Stimulated activated CD4-positive, alpha-beta T cell treated with anti-CD3 and anti-CD28 coated beads, Interleukin-1b, Interleukin-23, amount 100 ng/mL, for 24 hours (primary cell): ENCODE measurements around the gene GRAMD1B.

Source experiments
- DNase-seq, 4 experiments: peaks; one replicate each; pipeline ENCODE4 v3.0.0-alpha.2; 2020; ENCODE audit warnings: low read depth in 4 of 4, low spot score in 1 of 4

Gene GRAMD1B

DNA sequence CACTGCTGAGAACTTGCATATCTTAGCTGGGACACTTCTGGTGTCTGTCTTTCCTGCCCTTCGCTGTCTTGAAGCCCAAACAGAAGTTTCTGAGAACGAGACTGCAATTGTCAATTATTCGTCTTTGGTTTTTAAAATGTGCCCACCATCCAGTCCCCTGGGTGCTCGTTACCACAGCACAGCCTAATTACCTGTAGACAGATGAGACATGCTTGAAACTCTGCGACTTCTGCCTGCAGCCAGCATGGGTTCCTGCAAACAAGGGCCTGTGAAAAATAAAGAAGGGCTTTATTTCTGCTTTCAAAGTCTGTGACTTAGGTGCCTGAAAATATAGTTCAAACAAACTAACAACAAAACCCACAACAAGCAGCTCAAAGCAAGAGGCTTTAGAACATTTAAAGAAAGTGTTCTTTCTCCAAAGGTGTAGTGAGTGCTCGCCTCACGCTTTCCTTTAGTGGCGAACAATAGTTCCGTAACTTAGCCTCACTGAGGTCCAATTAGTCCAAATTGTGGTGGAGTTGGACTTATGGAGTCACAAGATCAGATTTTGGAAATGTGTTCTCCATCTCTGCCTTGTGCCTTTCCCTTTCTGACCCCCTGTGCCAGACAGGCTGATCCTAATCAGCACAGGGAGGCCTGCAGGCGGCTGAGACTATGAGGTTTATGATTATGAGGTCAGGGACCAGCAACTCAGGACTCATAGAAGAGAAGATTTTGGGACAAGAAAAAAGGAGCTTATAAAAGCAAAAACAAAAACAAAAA lies 20.4 kb upstream of the GRAMD1B start:
- no peak for DNase-seq

DNA sequence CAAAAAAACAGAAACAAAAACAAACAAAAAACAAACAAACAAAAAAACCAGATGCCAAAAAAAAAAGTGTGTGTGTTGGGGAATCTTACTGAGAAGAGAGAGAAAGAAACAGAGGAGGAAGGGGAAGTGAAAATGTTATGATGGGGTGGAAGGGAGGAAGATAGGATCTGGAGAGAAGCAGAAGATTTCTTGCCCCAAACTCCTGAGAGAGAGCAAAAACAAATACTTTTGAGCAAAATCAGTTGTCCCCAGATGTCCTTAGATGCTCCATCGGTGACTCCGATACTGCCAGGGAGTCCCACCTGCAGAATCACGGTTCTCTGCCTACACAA lies 19.9 kb upstream of the GRAMD1B start:
- DNase-seq, result no peak

DNA sequence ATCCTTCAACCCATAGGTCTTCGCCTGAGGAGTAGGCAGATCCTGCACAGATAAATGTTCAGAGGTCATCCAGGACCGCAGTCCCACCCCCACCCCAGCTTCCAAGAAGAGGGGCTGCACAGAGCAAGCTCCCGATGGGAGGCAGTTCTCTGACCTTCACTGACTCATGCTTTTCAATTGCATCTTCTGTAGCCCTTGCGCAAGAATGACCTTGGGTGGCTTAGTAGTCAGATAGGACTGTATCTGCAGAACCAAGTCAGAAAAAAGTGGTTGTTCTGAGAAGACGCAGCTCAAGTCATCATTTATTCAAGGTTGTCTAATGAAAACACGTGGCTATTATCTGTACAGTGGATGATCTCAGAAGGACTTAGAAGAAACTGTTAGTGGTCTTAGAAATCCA lies 16.4 kb upstream of the GRAMD1B start:
- no peak for DNase-seq

DNA sequence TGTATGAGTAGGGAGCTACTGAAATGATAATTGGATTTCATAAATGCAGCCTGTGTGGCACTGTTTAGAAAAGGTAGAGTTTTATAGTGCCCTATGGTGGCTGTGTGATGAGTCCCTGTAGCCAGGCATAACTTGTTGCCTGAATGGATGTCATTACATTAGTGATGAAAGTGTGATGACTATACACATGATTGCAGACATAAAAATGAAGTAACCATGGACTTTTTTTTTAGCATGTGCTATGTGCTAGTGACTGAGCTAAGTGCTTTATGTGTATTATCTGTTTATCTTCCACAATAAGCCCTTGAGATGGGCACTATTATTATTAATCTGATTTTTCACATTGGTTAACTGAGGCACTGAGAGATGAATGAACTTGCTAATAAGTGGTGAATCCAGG lies 13.5 kb upstream of the GRAMD1B start:
- DNase-seq, result no peak

DNA sequence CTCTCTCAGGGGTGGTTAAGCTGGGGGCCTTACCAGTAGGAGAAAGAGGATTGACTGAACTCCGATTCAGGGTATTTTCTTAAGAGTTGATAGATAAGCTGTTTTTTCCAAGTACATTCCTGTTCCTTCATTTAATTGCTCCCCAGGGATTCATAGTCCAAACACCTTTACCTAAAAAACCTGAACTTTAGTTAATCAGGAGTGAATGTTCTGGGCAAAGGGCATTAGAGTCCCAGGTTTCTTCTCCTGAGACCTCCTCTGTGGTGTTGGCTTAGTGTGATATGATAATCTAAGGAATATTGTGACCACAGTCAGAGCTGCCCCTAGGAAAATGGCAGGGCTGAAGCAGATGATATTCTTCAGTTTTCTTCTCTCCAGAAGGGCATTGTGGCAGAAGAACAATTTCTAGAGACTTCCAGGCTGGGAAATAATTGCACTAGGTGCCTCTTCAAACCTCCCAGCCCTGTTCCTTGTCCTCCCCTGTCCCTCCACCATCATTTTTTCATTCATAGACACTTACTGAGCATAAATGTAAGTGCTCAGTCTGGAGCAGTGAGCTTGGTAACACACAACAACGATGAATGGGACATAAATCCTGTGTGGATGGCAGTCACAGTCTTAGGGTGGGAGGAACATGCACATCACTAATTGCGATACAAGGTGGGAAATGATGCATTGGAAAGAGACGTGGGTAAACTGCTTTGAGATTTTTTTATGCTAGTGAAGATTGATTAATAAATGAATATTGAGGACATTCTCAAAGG lies 11.5 kb upstream of the GRAMD1B start:
- DNase-seq, result no peak

DNA sequence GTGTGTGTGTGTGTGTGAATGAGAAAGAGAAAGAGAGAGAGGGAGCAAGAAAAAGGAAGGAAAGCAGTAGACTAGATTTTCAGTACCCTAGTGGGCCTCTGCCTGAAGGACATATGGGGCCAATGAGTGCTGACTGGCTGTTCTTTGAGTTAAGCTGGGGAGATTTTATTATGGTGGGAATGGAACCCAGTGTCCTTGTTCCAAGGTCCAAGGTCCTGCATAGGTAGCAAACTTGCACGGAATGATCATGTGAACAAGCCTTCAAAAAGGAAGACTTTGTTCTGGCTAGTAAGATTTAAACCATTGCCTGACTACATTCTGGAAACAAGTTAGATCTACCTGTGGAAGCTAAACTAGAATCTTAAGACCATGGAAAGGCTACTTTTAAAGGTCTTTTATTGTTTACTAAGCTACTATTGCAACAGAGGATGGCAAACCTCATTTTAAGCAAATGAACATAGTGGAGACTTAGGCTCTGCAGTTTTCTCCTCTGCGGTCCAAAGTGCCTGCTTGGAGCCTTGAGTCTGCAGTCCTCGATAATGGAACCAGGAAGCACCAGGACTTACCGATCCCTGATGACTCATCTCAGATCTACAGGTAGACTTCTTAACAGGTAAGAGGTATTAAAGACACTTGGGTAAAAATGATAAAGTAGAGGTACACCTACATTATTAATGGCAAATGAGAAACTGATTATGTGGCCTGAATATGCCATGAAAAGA lies 10.2 kb upstream of the GRAMD1B start:
- no peak for DNase-seq

DNA sequence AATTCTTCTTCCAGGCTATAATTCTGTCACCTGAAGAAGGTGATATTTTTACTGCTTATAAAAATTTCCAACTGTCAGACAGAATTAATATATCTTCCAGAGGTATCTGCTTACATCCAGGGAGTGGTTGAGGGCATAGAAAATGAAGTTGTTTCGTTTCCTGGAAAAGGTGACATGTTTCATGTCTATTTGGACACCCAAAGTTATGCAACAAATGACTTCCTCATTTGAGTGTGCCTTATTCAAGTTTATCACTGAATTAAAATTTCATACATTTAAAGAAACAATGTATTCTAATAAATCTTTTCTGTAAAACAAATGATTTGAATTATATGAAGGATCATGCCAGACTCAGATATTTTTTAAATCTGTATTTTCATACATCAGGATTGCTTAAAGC lies 8.5 kb upstream of the GRAMD1B start:
- DNase-seq, result no peak

DNA sequence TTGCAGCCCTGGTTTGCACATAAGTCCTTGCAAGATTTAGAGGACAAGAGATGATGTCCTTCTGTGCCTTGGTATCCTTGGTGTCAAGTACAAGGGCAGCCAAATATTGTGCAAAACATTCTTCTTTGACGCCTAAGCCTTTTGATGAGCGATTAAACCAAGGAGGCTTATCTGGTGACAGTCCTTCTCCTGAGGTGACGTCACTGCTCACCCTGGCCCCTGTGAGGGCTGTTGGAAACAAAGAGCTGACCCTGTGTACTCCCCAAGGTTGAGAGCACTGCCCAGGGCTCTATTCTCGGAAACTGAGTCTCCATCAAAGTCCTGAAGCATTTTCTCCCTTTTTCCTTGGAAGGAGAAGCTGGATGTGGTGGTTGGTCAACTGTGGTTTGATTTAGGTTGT lies 4.7 kb upstream of the GRAMD1B start:
- no peak for DNase-seq

DNA sequence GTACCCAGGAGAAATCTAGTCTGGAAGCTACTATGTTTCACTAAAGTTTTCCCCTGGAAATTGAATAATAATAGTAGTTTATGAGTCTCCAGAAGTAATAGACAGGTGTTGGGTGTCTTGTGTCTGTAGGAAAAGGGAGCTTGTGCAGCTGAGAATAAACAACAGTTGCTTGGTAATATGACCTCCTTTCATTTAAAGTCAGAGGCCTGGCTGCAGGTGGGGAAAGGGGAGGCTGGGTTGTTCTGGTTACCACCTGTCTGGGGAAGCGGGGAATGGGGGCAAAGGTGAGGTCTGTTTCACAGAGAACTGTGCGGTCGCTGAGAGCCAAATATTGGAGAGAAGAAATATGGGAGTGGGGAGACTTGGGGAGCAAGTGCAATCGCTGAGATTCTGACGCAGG lies 3.3 kb upstream of the GRAMD1B start:
- no peak for DNase-seq

DNA sequence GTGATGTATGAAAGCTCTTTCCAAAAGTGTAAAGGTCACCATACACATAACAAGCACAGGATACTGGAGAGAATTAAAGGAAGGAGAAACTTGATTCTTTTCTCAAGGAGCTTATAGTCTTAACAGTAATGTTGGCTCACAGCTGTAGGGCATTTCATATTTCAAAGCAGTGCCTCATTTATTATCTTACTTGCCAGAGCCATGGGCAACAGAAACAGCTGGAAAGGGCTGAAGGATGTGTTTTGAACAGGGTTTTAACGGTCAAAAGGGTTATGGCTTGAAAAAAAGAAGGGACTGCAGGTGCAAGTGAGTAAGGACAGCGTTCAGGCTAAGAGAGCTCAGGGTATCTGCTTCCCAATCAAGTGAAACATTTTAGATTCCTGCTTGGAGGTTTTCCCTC lies 2.7 kb upstream of the GRAMD1B start:
- DNase-seq, result no peak

DNA sequence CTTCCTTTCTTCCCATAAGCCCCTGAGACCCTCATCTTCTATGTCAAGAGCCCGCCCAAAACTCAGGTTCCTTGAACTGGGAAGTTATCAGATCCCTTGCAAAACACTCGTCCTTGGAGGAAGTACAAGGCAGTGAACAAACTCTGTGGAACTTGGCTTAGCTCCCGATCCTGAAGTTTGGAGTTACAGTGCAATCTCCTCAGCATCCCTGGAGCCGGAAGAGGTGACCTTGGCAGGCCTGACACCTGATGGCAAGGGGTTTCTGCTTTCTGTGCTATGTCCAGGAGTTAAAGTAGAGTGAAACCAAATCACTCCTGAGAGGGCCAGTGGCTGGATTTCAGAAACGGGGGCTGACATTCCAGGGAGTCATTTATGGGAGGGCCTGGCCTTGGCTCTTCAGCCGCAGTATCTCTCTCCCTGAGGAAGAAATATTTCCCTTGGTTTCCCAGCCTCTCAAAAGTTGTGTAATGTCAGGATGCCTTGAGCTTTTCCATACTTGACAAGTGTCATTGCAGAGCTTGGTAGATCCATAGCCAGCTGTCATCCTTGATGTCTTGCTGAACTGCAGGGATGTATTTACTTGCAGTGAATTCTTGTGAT lies 1.9 kb upstream of the GRAMD1B start:
- DNase-seq, result no peak

DNA sequence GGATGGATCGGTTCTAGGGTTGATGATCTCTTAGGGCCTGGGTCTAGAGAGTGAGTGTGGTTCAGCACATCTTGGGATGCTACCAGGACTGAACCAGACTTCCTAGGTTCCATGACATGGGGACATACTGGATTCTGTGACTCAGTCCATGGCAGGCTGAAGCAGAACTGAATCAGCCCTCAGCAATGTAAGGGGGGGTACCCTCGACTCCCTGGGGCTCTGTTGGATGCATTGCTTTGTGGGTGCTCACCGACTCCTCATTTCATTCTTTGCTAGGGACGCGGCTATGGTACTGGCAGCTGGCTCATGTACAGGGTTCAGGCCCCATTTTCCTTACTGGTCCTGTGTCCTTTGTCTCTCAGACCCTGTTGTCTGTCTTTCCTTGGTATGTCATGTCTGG lies 733 bp upstream of the GRAMD1B start:
- DNase-seq, result no peak

DNA sequence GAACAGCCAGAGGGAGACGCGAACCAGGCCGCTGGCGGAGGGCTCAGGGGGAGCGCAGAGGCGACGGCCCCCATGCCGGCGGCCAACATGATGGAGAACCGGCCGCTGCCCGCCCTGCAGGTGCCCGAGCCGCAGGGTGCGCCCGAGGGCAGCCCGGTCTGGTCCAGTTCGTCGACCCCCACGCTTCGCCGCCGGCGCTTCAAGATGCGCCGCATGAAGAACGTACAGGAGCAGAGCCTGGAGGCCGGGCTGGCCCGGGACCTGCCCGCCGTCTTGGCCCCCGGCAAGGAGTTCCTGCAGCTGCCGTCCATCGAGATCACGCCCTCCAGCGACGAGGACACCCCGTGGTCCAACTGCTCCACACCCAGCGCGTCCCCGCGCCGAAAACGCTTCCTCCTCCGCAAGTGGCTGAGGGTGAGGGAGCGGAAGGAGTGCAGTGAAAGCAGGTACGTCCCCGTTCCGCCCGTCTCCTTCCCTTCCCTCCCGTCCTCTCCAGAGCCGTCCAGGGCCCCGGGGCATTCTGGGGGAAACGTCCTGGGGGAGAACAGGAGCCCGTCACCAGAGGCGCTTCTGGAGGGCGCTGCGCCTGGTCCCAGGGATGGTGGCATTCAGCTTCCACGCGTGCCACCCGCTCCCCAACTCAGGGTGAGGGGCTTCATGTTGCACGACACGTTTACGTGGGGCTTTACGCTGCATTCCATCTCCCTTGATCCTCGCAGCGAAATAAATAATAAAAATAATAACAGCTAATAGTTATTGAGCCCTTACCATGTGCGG lies 840 bp downstream of the GRAMD1B start:
- peak in 3 of 4 experiments; percentile 15 to 51 (median 29) for DNase-seq

DNA sequence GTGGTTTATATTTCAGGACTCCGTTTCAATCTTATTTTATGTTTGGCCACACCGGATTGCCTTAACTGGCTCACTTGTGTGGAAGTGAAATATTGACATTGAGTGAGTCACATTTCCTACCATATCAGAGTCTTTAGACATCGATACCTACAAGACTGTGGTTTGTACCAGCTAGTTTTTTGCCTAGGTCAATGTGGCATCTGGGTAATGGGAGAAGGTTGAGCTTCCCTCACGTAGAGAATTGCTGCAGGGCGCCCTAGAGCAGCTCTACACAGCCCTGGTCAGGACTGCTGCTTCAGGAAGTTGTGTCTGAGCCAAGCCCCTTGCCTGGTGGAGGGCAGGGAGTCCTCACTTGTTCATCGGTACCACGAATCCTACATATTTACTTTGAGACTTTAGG lies 1.6 kb downstream of the GRAMD1B start:
- DNase-seq, result no peak

DNA sequence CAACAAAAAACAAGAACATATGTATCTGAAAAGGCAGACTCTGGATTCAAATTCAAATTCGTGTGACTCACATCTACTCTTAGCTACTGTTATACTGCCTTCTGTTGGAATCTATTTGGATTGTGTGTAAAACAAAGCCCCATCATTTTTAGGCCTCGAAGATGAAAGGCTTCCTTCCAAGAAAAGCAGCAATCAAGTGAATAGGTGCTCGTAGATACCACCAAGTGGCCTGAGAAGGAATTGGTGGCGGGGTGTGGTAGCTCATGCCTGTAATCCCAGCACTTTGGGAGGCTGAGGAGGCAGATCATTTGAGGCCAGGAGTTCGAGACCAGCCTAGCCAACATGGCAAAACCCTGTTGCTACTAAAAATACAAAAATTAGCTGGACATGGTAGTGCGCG lies 4.2 kb downstream of the GRAMD1B start:
- DNase-seq, result peak in 1 of 4 experiments; percentile 36

DNA sequence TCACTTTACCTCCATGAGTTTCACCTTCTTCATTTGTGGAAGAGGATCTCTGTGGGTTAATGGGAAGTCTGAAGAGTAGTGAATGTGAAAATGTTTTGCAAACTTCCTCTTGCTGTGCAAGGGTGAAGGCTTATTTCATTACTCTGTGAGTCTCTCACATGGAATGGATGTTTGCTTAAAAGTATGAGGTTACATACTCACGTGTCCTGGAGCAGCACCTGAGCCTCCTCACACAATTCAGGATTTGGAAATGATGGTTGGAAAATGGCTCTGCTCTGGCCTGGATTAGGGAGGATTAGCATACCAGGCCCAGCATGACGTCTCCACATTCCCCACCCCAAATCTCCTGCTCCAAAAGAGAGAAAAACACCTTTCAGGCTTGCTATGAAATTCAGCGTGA lies 4.8 kb downstream of the GRAMD1B start:
- DNase-seq, result no peak

DNA sequence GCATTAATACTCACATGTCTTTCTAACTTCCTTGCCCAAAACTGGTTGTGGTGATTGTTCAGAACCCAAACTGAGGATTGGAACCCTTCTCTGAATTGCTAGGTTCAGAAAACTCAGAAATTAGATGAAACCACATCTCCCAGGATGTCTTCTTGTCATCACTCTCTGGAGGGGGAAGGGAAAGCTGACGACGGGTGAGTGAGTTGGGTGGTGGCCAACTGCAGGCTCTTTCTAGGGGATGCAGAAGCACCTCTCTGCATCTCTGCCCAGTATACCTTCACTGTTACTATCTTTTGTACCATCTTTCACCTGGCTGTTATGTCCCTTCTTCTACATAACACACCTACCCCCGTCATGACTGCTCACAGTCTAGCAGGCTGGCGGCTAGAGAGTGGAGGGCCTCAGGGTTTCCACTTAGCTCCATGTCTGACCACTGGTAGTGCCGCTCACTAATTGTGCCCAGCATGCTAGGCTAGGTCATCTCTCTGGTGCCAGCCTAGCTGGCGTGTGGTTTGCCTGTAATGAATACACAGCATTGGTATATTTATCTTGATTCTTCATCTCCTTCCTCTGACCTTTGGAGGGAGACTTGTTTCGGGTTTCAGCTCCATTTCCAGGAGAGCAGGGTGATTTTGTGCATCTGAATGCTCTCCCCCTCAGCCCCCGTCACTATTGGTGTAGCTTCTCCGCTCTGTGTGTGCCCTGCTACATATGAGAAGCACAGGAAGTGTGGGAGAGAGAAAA lies 7.3 kb downstream of the GRAMD1B start:
- DNase-seq, result no peak

DNA sequence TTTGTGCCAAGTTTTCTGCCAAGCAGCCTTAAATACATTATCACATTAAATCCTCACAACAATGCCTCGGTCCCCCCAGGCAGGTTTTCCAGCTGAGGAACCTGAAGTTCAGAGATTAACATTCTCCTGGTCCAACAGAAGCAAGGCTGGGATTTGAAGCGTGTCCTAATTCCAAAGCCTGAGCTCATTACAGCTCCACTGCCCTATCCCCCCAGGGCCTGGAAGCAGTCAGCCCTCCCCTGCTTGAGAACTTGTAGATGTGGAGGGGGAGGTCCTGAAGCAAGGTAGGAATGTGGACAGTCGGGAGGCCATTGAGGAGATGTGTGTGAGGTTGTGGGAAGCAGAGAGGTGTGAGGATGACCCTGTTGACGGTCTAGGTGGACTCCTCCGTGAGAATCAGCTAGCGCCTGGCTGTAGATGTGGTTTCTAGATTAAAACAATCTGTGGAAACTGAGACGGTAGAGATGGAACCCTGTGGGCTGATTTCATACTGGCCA lies 8.1 kb downstream of the GRAMD1B start:
- no peak for DNase-seq

DNA sequence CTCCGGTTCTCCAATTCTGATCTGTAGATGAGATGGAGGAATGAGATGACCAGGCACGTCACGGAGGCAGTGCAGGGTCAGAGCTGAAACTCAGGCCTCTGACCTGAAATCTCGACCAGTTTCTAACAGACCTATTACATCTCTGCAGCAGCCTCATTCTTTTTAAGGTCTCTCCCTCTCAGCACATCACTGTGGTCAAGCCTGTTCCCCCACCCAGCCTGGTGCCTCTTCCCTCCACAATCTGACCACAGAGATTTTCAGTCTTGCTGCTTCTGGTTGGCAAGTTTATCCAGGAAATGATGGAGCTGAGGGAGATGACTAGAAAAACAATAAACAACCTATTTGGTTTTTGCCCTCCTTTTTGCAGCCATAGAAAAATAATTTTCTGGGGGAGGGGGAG lies 9.5 kb downstream of the GRAMD1B start:
- DNase-seq, result no peak

DNA sequence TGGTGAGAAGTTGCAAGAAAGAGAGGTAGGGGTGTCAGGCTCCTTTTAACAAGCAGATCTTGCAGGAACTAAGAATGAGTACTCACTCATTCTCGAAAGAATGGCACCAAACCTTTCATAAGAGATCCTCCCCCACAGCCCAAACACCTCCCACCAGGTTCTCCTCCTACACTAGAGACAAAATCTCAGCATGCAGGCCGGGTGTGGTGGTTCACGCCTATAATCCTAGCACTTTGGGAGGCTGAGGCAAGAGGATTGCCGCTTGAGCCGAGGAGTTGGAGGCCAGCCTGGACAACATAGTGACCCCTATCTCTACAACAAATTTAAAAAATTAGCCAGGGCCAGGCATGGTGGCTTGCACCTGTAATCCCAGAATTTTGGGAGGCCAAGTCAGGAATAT lies 11.1 kb downstream of the GRAMD1B start:
- no peak for DNase-seq
